Nephron progenitor cell (in vitro differentiated cells): ENCODE data around the gene RPF1.

ENCODE experiments used
- DNase-seq: peaks from one replicate; pipeline ENCODE4 v3.0.0; 2021
- H3K27ac Mint-ChIP-seq: 2 replicates; pipeline ENCODE4 v1.8.0; 2021; ENCODE audit warnings: mild to moderate bottlenecking, moderate library complexity, mixed read lengths
- H3K27me3 Mint-ChIP-seq: 2 replicates; pipeline ENCODE4 v1.8.0; 2021; ENCODE audit warnings: mild to moderate bottlenecking, low read depth, mixed read lengths; ENCODE audit not compliant: poor library complexity
- H3K36me3 Mint-ChIP-seq: 2 replicates; pipeline ENCODE4 v1.8.0; 2021; ENCODE audit warnings: low read depth, mixed read lengths
- H3K4me1 Mint-ChIP-seq: 2 replicates; pipeline ENCODE4 v1.8.0; 2021; ENCODE audit warnings: mixed read lengths
- H3K4me3 Mint-ChIP-seq: 2 replicates; pipeline ENCODE4 v1.8.0; 2021; ENCODE audit warnings: mild to moderate bottlenecking, moderate library complexity, mixed read lengths
- H3K9me3 Mint-ChIP-seq: 2 replicates; pipeline ENCODE4 v1.8.0; 2021; ENCODE audit warnings: mild to moderate bottlenecking, moderate library complexity, mixed read lengths
- CTCF ChIP-seq: fragments of 200-600 bp; sonication (generic); IDR thresholded peaks from 2 replicates; pipeline ENCODE4 v1.5.0; 2021; ENCODE audit warnings: antibody characterized with exemption

RPF1 gene

GRCh38 chr1:84462118-84462517, 16.9 kb upstream of the RPF1 start:
- Mint-ChIP-seq H3K27me3 (peaks cover 43% of the 10 kb centered on the region), H3K4me3 (no peak overlapping the region), H3K4me1 (no peaks in the 10 kb centered on the region), H3K27ac (no peak overlapping the region), H3K9me3 (no peaks in the 10 kb centered on the region), H3K36me3 (no peaks in the 10 kb centered on the region)
- no peak for TF ChIP-seq CTCF
- no peak for DNase-seq

GRCh38 chr1:84467298-84467697, 11.8 kb upstream of the RPF1 start:
- no peaks in the 10 kb centered on the region for H3K4me1 Mint-ChIP-seq
- peaks cover 67% of the 10 kb centered on the region for H3K27me3 Mint-ChIP-seq
- no peak overlapping the region for H3K4me3 Mint-ChIP-seq
- H3K9me3 Mint-ChIP-seq: no peaks in the 10 kb centered on the region
- no peak for DNase-seq
- TF ChIP-seq CTCF: no peak
- H3K36me3 Mint-ChIP-seq: no peaks in the 10 kb centered on the region
- no peak overlapping the region for H3K27ac Mint-ChIP-seq

DNA sequence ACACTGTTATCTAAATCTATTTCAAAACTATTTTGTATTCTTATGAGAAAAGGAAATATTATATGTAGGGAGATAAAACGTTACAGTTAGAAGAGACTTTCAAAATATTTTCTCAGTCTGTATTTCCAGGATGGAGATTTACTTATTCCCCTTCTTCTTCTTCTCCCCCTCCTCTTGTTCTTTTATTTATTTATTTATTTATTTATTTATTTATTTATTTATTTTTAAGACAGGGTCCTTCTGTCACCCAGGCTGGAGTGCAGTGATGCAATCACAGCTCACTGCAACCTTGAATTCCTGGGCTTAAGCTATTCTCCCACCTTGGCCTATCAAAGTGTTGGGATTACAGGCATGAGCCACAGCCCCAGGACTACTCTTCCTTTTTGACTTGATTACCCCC, 2.8 kb upstream of the RPF1 start:
- Mint-ChIP-seq H3K9me3 (peaks cover 28% of the 10 kb centered on the region), H3K4me3 (no peak overlapping the region), H3K4me1 (peaks cover 18% of the 10 kb centered on the region), H3K27ac (no peak overlapping the region), H3K27me3 (peaks cover 79% of the 10 kb centered on the region), H3K36me3 (peaks cover 20% of the 10 kb centered on the region)
- no peak for DNase-seq
- no peak for TF ChIP-seq CTCF

- peaks cover 34% of the 10 kb centered on the region for H3K4me1 Mint-ChIP-seq
- DNase-seq: no peak
- H3K9me3 Mint-ChIP-seq: peaks cover 28% of the 10 kb centered on the region
Observed at GRCh38 chr1:84479998-84480397, 932 bp downstream of the RPF1 start.

GRCh38 chr1:84480650-84481049, 1.6 kb downstream of the RPF1 start:
- TF ChIP-seq CTCF: no peak
- peak overlapping the region; percentile 100 for H3K4me3 Mint-ChIP-seq
- H3K4me1 Mint-ChIP-seq: peaks cover 34% of the 10 kb centered on the region
- no peak overlapping the region for H3K27ac Mint-ChIP-seq
- H3K27me3 Mint-ChIP-seq: peaks cover 34% of the 10 kb centered on the region
- H3K36me3 Mint-ChIP-seq: peaks cover 61% of the 10 kb centered on the region
- peaks cover 28% of the 10 kb centered on the region for H3K9me3 Mint-ChIP-seq
- no peak for DNase-seq

More at GRCh38 chr1:84479998-84480397, 932 bp downstream of the RPF1 start:
- Mint-ChIP-seq H3K4me3 (peak overlapping the region; percentile 100), H3K27me3 (peaks cover 41% of the 10 kb centered on the region), H3K27ac (peak overlapping the region; percentile 41), H3K36me3 (peaks cover 55% of the 10 kb centered on the region)
- TF ChIP-seq CTCF: no peak

- Mint-ChIP-seq H3K4me1 (peaks cover 34% of the 10 kb centered on the region), H3K4me3 (peak overlapping the region; percentile 71), H3K9me3 (peaks cover 27% of the 10 kb centered on the region), H3K27ac (peak overlapping the region; percentile 51), H3K27me3 (peaks cover 28% of the 10 kb centered on the region), H3K36me3 (peaks cover 68% of the 10 kb centered on the region)
- TF ChIP-seq CTCF: no peak
- DNase-seq: no peak
Observed at GRCh38 chr1:84481317-84481716, 2.3 kb downstream of the RPF1 start.
